PC-9 (cell line): ENCODE measurements around the gene LIN28B. TPM values are rescaled to one million over a fixed set of nuclear protein-coding genes. Genes with fewer than 3 reads are reported as not detected.
A peak's percentile ranks its signal among the peaks of the same experiment; 100 is the strongest.

Experiments
- BruUV-seq: library from RNA; stranded (reverse); fragments of 400-500 nt; replicated peaks from 2 replicates; lab custom pipeline; 2021; lab: Mats Ljungman, UMichigan
- CTCF ChIA-PET: fragments of 300-600 bp; sonication (Branson Sonifier 250); formaldehyde crosslinking; loops from one replicate; lab custom pipeline; 2022; ENCODE audit warnings: antibody characterized with exemption; lab: Charles Lee
- POLR2A ChIA-PET: fragments of 300-600 bp; sonication (Branson Sonifier 250); formaldehyde crosslinking; loops from one replicate; lab custom pipeline; 2022; ENCODE audit warnings: antibody characterized with exemption; ENCODE audit not compliant: unreplicated experiment; lab: Charles Lee
- DNase-seq, 2 experiments: peaks; one replicate each; pipeline versions ENCODE4 v3.0.0 to v3.0.0-alpha.2; 2015 to 2022; ENCODE audit warnings: mixed read lengths in 1 of 2
- H2AFZ ChIP-seq: fragments of 200-600 bp; sonication (generic); 2 replicates; pipeline ENCODE4 v1.8.1; 2017; ENCODE audit warnings: antibody characterized with exemption
- H3F3A ChIP-seq: fragments of 200-600 bp; sonication (generic); 2 replicates; pipeline ENCODE4 v1.8.1; 2017; ENCODE audit warnings: antibody characterized with exemption, mild to moderate bottlenecking, low read depth; ENCODE audit not compliant: insufficient read depth
- H3K27ac ChIP-seq: fragments of 200-600 bp; sonication (generic); 2 replicates; pipeline ENCODE4 v1.6.1; 2016; ENCODE audit warnings: mixed run types
- H3K27me3 ChIP-seq: fragments of 200-600 bp; sonication (generic); 2 replicates; pipeline ENCODE4 v1.6.1; 2016; ENCODE audit warnings: low read depth, mixed run types; ENCODE audit not compliant: insufficient read depth
- H3K36me3 ChIP-seq: fragments of 200-600 bp; sonication (generic); 2 replicates; pipeline ENCODE4 v1.6.1; 2016; ENCODE audit warnings: low read depth, mixed run types
- H3K4me1 ChIP-seq: fragments of 200-600 bp; sonication (generic); replicated peaks from 2 replicates; pipeline ENCODE4 v1.6.1; 2016; ENCODE audit warnings: mixed run types; ENCODE audit not compliant: insufficient read depth
- H3K4me2 ChIP-seq: fragments of 200-600 bp; sonication (generic); 2 replicates; pipeline ENCODE4 v1.6.1; 2017; ENCODE audit warnings: mixed run types
- H3K4me3 ChIP-seq: fragments of 200-600 bp; sonication (generic); 2 replicates; pipeline ENCODE4 v1.6.1; 2016; ENCODE audit warnings: mixed run types
- H3K79me2 ChIP-seq: fragments of 200-600 bp; sonication (generic); 2 replicates; pipeline ENCODE4 v1.6.1; 2017; ENCODE audit warnings: low read depth, mixed run types
- H3K9me2 ChIP-seq: fragments of 200-600 bp; sonication (generic); 2 replicates; pipeline ENCODE4 v1.8.1; 2017; ENCODE audit warnings: mild to moderate bottlenecking; ENCODE audit not compliant: insufficient read depth
- H3K9me3 ChIP-seq: fragments of 200-600 bp; sonication (generic); 2 replicates; pipeline ENCODE4 v1.8.1; 2016; ENCODE audit warnings: low read depth; ENCODE audit not compliant: insufficient read depth
- H4K20me1 ChIP-seq: fragments of 200-600 bp; sonication (generic); 2 replicates; pipeline ENCODE4 v1.8.1; 2017; ENCODE audit not compliant: insufficient read depth
- EZH2 ChIP-seq: fragments of 200-600 bp; sonication (generic); IDR thresholded peaks from 2 replicates; pipeline ENCODE4 v1.8.0; 2017; ENCODE audit warnings: antibody characterized with exemption, low read depth
- intact Hi-C: fragments of 100-400 bp; cut with micrococcal nuclease; formaldehyde crosslinking; loops from one replicate; pipeline ENCODE4 v1.10.0; 2022; ENCODE audit not compliant: unreplicated experiment
- total RNA-seq: library from RNA; stranded (reverse); gene quantifications from 2 replicates; pipeline ENCODE4 v1.2.3, GENCODE V29; 2021
- TF ChIP-seq, protein P1 (sequence below): fragments of 200-600 bp; sonication (generic); conservative IDR thresholded peaks from 2 replicates; pipeline ENCODE4 v1.6.1; 2017; ENCODE audit warnings: mixed run types, antibody characterized with exemption, mild to moderate bottlenecking, moderate library complexity

Gene LIN28B
- total RNA-seq, 1 experiment from 2014 or later, result not detected

DNA sequence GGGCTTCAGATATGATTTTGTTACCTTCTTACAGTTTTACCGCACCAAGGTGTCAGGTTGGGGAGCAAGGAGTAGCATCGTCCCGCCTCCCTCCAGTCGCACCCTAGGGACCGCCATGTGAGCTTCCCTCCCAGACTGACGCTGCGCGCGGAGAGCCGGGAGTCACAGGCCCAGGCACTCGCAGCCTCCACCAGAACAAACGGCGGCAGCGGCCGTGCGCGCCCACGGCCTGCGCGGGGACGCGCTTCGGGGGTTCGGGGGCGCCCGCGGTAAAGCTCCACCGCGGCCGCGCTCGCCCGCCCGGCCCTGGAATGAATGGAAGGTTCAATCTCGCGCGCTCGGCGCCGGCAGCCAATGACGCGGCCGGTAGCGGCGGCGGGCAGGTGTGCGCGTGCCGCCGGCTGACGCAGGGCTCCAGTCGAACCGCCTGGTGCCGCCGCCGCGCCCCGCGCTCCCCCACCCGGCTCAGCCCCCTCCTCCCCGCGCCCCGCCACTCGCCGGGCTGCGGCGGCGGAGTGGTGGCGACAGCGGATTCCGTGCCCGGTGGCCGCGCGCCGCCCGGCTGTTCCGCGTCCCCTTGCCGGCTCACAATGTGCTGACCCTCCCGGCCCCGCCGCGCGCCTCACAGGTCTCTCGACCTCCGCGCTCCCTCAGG lies 16.5 kb upstream of the LIN28B start:
- DNase-seq, result no peak
- Histone ChIP-seq H3K27ac (no peak overlapping the region), H3K4me2 (no peak overlapping the region), H3K36me3 (no peaks in the 10 kb centered on the region), H2AFZ (no peak overlapping the region), H3K9me2 (no peaks in the 10 kb centered on the region), H3K27me3 (no peaks in the 10 kb centered on the region), H4K20me1 (no peaks in the 10 kb centered on the region), H3K79me2 (no peaks in the 10 kb centered on the region), H3K4me3 (no peak overlapping the region), H3F3A (no peaks in the 10 kb centered on the region), H3K9me3 (no peaks in the 10 kb centered on the region; the same call in 1 of the 2 replicates), H3K4me1 (no peaks in the 10 kb centered on the region)
- BruUV-seq, result no TSS peak
- ChIA-PET POLR2A (no interaction called here), CTCF (no interaction called here)
- intact Hi-C loops, result loop anchor here (5.0 kb wide), 1 partner anchor 137 kb away; no protein-coding TSS in a partner anchor
- TF ChIP-seq, protein P1, sequence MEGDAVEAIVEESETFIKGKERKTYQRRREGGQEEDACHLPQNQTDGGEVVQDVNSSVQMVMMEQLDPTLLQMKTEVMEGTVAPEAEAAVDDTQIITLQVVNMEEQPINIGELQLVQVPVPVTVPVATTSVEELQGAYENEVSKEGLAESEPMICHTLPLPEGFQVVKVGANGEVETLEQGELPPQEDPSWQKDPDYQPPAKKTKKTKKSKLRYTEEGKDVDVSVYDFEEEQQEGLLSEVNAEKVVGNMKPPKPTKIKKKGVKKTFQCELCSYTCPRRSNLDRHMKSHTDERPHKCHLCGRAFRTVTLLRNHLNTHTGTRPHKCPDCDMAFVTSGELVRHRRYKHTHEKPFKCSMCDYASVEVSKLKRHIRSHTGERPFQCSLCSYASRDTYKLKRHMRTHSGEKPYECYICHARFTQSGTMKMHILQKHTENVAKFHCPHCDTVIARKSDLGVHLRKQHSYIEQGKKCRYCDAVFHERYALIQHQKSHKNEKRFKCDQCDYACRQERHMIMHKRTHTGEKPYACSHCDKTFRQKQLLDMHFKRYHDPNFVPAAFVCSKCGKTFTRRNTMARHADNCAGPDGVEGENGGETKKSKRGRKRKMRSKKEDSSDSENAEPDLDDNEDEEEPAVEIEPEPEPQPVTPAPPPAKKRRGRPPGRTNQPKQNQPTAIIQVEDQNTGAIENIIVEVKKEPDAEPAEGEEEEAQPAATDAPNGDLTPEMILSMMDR, result no peak
- no peak for TF ChIP-seq EZH2

DNA sequence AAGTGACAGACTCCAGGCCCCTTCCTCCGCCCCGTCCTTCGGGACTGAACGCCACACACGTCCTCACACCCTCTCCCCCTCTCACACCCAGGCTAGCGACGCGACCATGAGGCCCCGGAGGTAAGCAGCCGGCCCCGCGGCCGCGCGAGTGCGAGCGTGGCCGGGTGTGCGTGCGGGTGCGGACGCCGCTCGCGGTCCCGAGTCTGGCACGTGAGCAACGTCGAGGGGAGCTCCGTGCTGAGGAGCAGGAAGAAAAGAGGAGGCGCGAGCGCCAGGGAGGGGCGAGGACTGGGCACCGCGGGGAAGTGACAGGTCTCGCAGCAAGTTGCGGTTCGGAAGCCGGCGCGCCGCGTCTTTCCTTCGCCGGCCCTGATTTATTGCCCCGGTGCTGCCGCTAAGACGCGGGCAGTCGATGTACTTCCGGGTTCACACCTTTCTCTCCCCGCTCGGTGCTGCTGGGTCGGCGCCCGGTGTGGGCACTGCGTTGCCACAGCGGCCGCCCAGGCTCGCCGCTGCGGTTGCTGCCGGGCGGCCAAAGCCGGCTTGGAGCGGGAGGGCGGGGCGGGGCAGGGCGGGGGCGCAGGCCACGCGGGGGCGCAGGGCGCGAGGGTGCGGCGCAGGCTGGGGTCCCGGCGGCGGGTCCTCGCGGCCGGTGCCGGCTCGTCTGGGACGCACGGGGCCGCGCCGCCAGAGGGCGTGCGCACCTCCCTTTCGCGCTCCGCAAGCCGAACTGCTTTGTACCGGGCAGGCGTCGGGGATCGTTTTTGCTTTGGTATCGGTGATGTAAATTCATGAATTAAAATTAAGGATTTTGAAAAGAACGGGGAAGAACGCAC lies 15.8 kb upstream of the LIN28B start:
- peak overlapping the region; percentile 50 for H3K4me2 ChIP-seq
- CTCF ChIA-PET, result no interaction called here
- H2AFZ ChIP-seq, result peak overlapping the region; percentile 68; the same call in 1 of the 2 replicates
- no peaks in the 10 kb centered on the region; the same call in 1 of the 2 replicates for H3K9me3 ChIP-seq
- H3F3A ChIP-seq, result no peaks in the 10 kb centered on the region
- H3K9me2 ChIP-seq, result no peaks in the 10 kb centered on the region
- H4K20me1 ChIP-seq, result no peaks in the 10 kb centered on the region
- no peak overlapping the region for H3K27ac ChIP-seq
- no peaks in the 10 kb centered on the region for H3K79me2 ChIP-seq
- intact Hi-C loops, result loop anchor here (5.0 kb wide), 1 partner anchor 136 kb away; no protein-coding TSS in a partner anchor
- H3K27me3 ChIP-seq, result no peaks in the 10 kb centered on the region
- peak overlapping the region; percentile 45; the same call in 1 of the 2 replicates for H3K4me3 ChIP-seq
- POLR2A ChIA-PET, result no interaction called here
- TF ChIP-seq, protein P1, result peak; percentile 35; the same call in 1 of the 2 replicates
- no peak for TF ChIP-seq EZH2
- peak in 1 of 2 experiments; percentile 19 for DNase-seq
- no TSS peak for BruUV-seq
- H3K36me3 ChIP-seq, result no peaks in the 10 kb centered on the region
- H3K4me1 ChIP-seq, result no peaks in the 10 kb centered on the region

DNA sequence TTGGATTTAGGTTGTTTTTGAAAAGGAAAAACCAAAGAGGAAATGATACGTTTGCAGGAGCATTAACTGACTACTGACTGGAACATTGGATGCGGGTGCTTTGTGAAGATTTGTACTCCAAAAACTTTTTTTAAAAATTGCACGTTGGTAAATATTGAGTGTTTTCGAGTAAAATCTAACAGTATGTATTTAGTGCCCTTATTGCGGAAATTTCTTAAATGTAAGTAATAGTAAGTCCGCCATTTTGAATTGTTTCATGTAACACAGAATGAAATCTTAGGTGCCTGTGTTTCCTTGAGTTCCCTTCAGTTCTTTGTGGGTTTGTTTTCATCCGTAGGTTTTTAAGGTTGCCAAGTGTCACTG lies 15.2 kb upstream of the LIN28B start:
- peak overlapping the region; percentile 68; the same call in 1 of the 2 replicates for H2AFZ ChIP-seq
- H3K9me3 ChIP-seq, result no peaks in the 10 kb centered on the region; the same call in 1 of the 2 replicates
- H3K79me2 ChIP-seq, result no peaks in the 10 kb centered on the region
- H3K4me2 ChIP-seq, result peak overlapping the region; percentile 50
- no peak for DNase-seq
- H3K4me1 ChIP-seq, result no peaks in the 10 kb centered on the region
- H3K27ac ChIP-seq, result no peak overlapping the region
- no TSS peak for BruUV-seq
- H3K36me3 ChIP-seq, result no peaks in the 10 kb centered on the region
- H4K20me1 ChIP-seq, result no peaks in the 10 kb centered on the region
- no peaks in the 10 kb centered on the region for H3K27me3 ChIP-seq
- intact Hi-C loops, result loop anchor here (5.0 kb wide), 1 partner anchor 136 kb away; no protein-coding TSS in a partner anchor
- POLR2A ChIA-PET, result no interaction called here
- CTCF ChIA-PET, result no interaction called here
- H3K4me3 ChIP-seq, result peak overlapping the region; percentile 45; the same call in 1 of the 2 replicates
- H3F3A ChIP-seq, result no peaks in the 10 kb centered on the region
- H3K9me2 ChIP-seq, result no peaks in the 10 kb centered on the region
- TF ChIP-seq EZH2, result no peak
- TF ChIP-seq, protein P1, result no peak
